ENCODE measurements around the gene BHLHA15. TPM values are rescaled to one million over a fixed set of nuclear protein-coding genes. Genes with fewer than 3 reads are reported as not detected.

The BHLHA15 gene
- total RNA-seq, 1 donor from 2014 or later, result not detected

GRCh38 chr7:98223898-98224700 lies 12.9 kb downstream of the BHLHA15 start:
- intact Hi-C loops (cut with micrococcal nuclease), result no loop called here
- H3K4me3 ChIP-seq, result no peak overlapping the region
- peak; percentile 2 for DNase-seq
- H3K4me1 ChIP-seq, result no peaks in the 10 kb centered on the region
- no peaks in the 10 kb centered on the region for H3K27me3 ChIP-seq (ENCODE audit: low read depth)
- H3K9me3 ChIP-seq (replicated peaks), result no peaks in the 10 kb centered on the region
- peaks cover 92% of the 10 kb centered on the region for H3K36me3 ChIP-seq
- no peak overlapping the region for H3K27ac ChIP-seq (replicated peaks)
- TF ChIP-seq, protein P1, sequence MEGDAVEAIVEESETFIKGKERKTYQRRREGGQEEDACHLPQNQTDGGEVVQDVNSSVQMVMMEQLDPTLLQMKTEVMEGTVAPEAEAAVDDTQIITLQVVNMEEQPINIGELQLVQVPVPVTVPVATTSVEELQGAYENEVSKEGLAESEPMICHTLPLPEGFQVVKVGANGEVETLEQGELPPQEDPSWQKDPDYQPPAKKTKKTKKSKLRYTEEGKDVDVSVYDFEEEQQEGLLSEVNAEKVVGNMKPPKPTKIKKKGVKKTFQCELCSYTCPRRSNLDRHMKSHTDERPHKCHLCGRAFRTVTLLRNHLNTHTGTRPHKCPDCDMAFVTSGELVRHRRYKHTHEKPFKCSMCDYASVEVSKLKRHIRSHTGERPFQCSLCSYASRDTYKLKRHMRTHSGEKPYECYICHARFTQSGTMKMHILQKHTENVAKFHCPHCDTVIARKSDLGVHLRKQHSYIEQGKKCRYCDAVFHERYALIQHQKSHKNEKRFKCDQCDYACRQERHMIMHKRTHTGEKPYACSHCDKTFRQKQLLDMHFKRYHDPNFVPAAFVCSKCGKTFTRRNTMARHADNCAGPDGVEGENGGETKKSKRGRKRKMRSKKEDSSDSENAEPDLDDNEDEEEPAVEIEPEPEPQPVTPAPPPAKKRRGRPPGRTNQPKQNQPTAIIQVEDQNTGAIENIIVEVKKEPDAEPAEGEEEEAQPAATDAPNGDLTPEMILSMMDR (IDR thresholded peaks at IDR 0.05; ENCODE audit: borderline replicate concordance), result no peak

- no peak overlapping the region for H3K4me3 ChIP-seq
- H3K36me3 ChIP-seq, result peaks cover 94% of the 10 kb centered on the region
- intact Hi-C loops (cut with micrococcal nuclease), result no loop called here
- TF ChIP-seq, protein P1 (IDR thresholded peaks at IDR 0.05; ENCODE audit: borderline replicate concordance), result no peak
- H3K4me1 ChIP-seq, result no peaks in the 10 kb centered on the region
- H3K9me3 ChIP-seq (replicated peaks), result no peaks in the 10 kb centered on the region
- no peak overlapping the region for H3K27ac ChIP-seq (replicated peaks)
- H3K27me3 ChIP-seq (ENCODE audit: low read depth), result no peaks in the 10 kb centered on the region
- DNase-seq, result no peak
Measured at GRCh38 chr7:98224701-98225181, 13.5 kb downstream of the BHLHA15 start.

GRCh38 chr7:98225913-98226614 lies 14.8 kb downstream of the BHLHA15 start:
- TF ChIP-seq, protein P1 (IDR thresholded peaks at IDR 0.05; ENCODE audit: borderline replicate concordance), result no peak
- Histone ChIP-seq H3K36me3 (peaks cover 93% of the 10 kb centered on the region), H3K4me3 (no peak overlapping the region), H3K4me1 (no peaks in the 10 kb centered on the region), H3K27me3 (ENCODE audit: low read depth) (no peaks in the 10 kb centered on the region), H3K27ac (replicated peaks) (no peak overlapping the region), H3K9me3 (replicated peaks) (no peaks in the 10 kb centered on the region)
- no peak for DNase-seq
- intact Hi-C loops (cut with micrococcal nuclease), result no loop called here

- DNase-seq, result no peak
- intact Hi-C loops (cut with micrococcal nuclease), result no loop called here
Measured at GRCh38 chr7:98227939-98228338, 16.7 kb downstream of the BHLHA15 start.

GRCh38 chr7:98228801-98229200 lies 17.6 kb downstream of the BHLHA15 start:
- Histone ChIP-seq H3K9me3 (replicated peaks) (no peaks in the 10 kb centered on the region), H3K4me3 (no peak overlapping the region), H3K36me3 (peaks cover 91% of the 10 kb centered on the region), H3K27ac (replicated peaks) (no peak overlapping the region), H3K27me3 (ENCODE audit: low read depth) (no peaks in the 10 kb centered on the region), H3K4me1 (no peaks in the 10 kb centered on the region)
- intact Hi-C loops (cut with micrococcal nuclease), result no loop called here
- TF ChIP-seq, protein P1 (IDR thresholded peaks at IDR 0.05; ENCODE audit: borderline replicate concordance), result no peak
- DNase-seq, result no peak

More at GRCh38 chr7:98227939-98228338, 16.7 kb downstream of the BHLHA15 start:
- no peaks in the 10 kb centered on the region for H3K27me3 ChIP-seq (ENCODE audit: low read depth)
- no peak overlapping the region for H3K27ac ChIP-seq (replicated peaks)
- H3K4me1 ChIP-seq, result no peaks in the 10 kb centered on the region
- TF ChIP-seq, protein P1 (IDR thresholded peaks at IDR 0.05; ENCODE audit: borderline replicate concordance), result no peak
- H3K9me3 ChIP-seq (replicated peaks), result no peaks in the 10 kb centered on the region
- H3K4me3 ChIP-seq, result no peak overlapping the region
- peaks cover 88% of the 10 kb centered on the region for H3K36me3 ChIP-seq
